GM23338 (cell line): Measurements from ENCODE around the gene SLC12A5.

Experiments used
- CREB1 ChIP-seq: fragments of 250-450 bp; sonication (Bioruptor Pico); IDR thresholded peaks from 2 replicates; pipeline ENCODE4 v1.5.0; 2020; ENCODE audit warnings: low read depth, mild to moderate bottlenecking, moderate library complexity
- EZH2 ChIP-seq: fragments of 200-600 bp; sonication (generic); IDR thresholded peaks from one replicate; pipeline ENCODE4 v1.8.0; 2017; ENCODE audit warnings: antibody characterized with exemption, mild to moderate bottlenecking, low read depth; ENCODE audit not compliant: unreplicated experiment
- EZH2phosphoT487 ChIP-seq: fragments of 200-600 bp; sonication (generic); IDR thresholded peaks from one replicate; pipeline ENCODE4 v1.8.1; 2018; ENCODE audit warnings: antibody characterized with exemption; ENCODE audit not compliant: unreplicated experiment
- JUNB ChIP-seq: IDR thresholded peaks from one replicate; pipeline ENCODE4 v1.6.1; 2016; ENCODE audit warnings: antibody characterized with exemption; ENCODE audit not compliant: unreplicated experiment
- POLR2AphosphoS5 ChIP-seq: IDR thresholded peaks from 2 replicates; pipeline ENCODE4 v1.6.1; 2016; ENCODE audit warnings: antibody characterized with exemption, low read depth
- ZNF331 ChIP-seq: fragments of 250-450 bp; sonication (Bioruptor Pico); IDR thresholded peaks from 2 replicates; pipeline ENCODE4 v1.5.0; 2020; ENCODE audit warnings: low read depth, mild to moderate bottlenecking, moderate library complexity
- TF ChIP-seq, protein P1 (sequence below), 2 experiments: fragments of 200-600 bp in 1 of 2; sonication (generic) in 1 of 2; conservative IDR thresholded peaks; 2 replicates each; pipeline versions ENCODE4 v1.5.1 to v1.6.1; 2016 to 2017; ENCODE audit warnings: antibody characterized with exemption in 2 of 2, low read depth in 2 of 2, mild to moderate bottlenecking in 2 of 2, moderate library complexity in 1 of 2
- TF ChIP-seq, protein P2 (sequence below): IDR thresholded peaks from one replicate; pipeline ENCODE4 v1.6.1; 2018; ENCODE audit warnings: antibody characterized with exemption; ENCODE audit not compliant: unreplicated experiment
- TF ChIP-seq, protein P3 (sequence below): IDR thresholded peaks from 2 replicates; pipeline ENCODE4 v1.6.1; 2016; ENCODE audit warnings: antibody characterized with exemption

DNA sequence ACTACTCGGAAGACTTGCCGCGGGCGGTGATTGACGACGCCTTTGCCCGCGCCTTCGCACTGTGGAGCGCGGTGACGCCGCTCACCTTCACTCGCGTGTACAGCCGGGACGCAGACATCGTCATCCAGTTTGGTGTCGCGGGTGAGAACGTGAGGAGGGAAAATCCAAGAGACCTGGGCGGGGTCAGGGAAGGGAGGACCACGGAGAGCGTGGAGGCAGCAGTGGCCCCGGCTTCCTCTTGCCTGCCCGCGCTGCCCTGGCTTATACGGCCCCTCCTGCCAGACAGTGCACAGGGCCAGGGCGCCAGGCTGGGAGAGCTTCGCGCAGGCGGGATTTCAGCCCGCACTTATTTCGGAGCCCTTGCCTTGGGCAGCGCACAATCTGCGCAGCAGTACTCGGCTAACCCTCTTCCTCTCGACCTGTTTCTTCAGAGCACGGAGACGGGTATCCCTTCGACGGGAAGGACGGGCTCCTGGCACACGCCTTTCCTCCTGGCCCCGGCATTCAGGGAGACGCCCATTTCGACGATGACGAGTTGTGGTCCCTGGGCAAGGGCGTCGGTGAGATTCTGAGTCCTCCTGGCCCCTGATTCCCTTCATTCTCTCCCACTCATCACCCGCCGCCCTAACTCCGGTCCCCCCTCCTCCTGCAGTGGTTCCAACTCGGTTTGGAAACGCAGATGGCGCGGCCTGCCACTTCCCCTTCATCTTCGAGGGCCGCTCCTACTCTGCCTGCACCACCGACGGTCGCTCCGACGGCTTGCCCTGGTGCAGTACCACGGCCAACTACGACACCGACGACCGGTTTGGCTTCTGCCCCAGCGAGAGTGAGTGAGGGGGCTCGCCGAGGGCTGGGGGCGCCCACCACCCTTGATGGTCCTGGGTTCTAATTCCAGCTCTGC lies 18.3 kb upstream of the SLC12A5 start:
- TF ChIP-seq, protein P1, sequence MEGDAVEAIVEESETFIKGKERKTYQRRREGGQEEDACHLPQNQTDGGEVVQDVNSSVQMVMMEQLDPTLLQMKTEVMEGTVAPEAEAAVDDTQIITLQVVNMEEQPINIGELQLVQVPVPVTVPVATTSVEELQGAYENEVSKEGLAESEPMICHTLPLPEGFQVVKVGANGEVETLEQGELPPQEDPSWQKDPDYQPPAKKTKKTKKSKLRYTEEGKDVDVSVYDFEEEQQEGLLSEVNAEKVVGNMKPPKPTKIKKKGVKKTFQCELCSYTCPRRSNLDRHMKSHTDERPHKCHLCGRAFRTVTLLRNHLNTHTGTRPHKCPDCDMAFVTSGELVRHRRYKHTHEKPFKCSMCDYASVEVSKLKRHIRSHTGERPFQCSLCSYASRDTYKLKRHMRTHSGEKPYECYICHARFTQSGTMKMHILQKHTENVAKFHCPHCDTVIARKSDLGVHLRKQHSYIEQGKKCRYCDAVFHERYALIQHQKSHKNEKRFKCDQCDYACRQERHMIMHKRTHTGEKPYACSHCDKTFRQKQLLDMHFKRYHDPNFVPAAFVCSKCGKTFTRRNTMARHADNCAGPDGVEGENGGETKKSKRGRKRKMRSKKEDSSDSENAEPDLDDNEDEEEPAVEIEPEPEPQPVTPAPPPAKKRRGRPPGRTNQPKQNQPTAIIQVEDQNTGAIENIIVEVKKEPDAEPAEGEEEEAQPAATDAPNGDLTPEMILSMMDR (conservative IDR thresholded peaks at IDR 0.05; ENCODE audit: low read depth in 2 of 2): no peak
- TF ChIP-seq POLR2AphosphoS5 (no peak), EZH2 (no peak), EZH2phosphoT487 (no peak), JUNB (no peak), CREB1 (CRISPR knock-in tag) (no peak), ZNF331 (CRISPR knock-in tag) (no peak)
- TF ChIP-seq, protein P2, sequence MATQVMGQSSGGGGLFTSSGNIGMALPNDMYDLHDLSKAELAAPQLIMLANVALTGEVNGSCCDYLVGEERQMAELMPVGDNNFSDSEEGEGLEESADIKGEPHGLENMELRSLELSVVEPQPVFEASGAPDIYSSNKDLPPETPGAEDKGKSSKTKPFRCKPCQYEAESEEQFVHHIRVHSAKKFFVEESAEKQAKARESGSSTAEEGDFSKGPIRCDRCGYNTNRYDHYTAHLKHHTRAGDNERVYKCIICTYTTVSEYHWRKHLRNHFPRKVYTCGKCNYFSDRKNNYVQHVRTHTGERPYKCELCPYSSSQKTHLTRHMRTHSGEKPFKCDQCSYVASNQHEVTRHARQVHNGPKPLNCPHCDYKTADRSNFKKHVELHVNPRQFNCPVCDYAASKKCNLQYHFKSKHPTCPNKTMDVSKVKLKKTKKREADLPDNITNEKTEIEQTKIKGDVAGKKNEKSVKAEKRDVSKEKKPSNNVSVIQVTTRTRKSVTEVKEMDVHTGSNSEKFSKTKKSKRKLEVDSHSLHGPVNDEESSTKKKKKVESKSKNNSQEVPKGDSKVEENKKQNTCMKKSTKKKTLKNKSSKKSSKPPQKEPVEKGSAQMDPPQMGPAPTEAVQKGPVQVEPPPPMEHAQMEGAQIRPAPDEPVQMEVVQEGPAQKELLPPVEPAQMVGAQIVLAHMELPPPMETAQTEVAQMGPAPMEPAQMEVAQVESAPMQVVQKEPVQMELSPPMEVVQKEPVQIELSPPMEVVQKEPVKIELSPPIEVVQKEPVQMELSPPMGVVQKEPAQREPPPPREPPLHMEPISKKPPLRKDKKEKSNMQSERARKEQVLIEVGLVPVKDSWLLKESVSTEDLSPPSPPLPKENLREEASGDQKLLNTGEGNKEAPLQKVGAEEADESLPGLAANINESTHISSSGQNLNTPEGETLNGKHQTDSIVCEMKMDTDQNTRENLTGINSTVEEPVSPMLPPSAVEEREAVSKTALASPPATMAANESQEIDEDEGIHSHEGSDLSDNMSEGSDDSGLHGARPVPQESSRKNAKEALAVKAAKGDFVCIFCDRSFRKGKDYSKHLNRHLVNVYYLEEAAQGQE: no peak
- TF ChIP-seq, protein P3, sequence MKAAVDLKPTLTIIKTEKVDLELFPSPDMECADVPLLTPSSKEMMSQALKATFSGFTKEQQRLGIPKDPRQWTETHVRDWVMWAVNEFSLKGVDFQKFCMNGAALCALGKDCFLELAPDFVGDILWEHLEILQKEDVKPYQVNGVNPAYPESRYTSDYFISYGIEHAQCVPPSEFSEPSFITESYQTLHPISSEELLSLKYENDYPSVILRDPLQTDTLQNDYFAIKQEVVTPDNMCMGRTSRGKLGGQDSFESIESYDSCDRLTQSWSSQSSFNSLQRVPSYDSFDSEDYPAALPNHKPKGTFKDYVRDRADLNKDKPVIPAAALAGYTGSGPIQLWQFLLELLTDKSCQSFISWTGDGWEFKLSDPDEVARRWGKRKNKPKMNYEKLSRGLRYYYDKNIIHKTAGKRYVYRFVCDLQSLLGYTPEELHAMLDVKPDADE: no peak
